Neural progenitor cell (in vitro differentiated cells): ENCODE data around the gene TSHZ2. TPM values are rescaled to one million over a fixed set of nuclear protein-coding genes. Genes with fewer than 3 reads are reported as not detected.

Experiments
- DNase-seq: peaks from one replicate; pipeline ENCODE4 v3.0.0-alpha.2; 2016; ENCODE audit warnings: low spot score
- H2AFZ ChIP-seq: fragments of 200-600 bp; sonication (generic); replicated peaks from 2 replicates; pipeline ENCODE4 v1.6.1; 2016; ENCODE audit warnings: antibody characterized with exemption
- H3F3A ChIP-seq: fragments of 200-600 bp; sonication (generic); 2 replicates; pipeline ENCODE4 v1.6.1; 2016; ENCODE audit warnings: antibody characterized with exemption, low read depth
- H3K27ac ChIP-seq: fragments of 200-600 bp; sonication (generic); 2 replicates; pipeline ENCODE4 v1.5.1; 2016; ENCODE audit warnings: mild to moderate bottlenecking
- H3K27me3 ChIP-seq: fragments of 200-600 bp; sonication (generic); 2 replicates; pipeline ENCODE4 v1.6.1; 2016; ENCODE audit warnings: mild to moderate bottlenecking, moderate library complexity
- H3K36me3 ChIP-seq: fragments of 200-600 bp; sonication (generic); 2 replicates; pipeline ENCODE4 v1.5.1; 2016
- H3K4me1 ChIP-seq: fragments of 200-600 bp; sonication (generic); 2 replicates; pipeline ENCODE4 v1.6.1; 2016; ENCODE audit warnings: mixed run types
- H3K4me2 ChIP-seq: fragments of 200-600 bp; sonication (generic); 2 replicates; pipeline ENCODE4 v1.6.1; 2016
- H3K4me3 ChIP-seq: fragments of 200-600 bp; sonication (generic); 2 replicates; pipeline ENCODE4 v1.5.1; 2016
- H3K79me2 ChIP-seq: fragments of 200-600 bp; sonication (generic); 2 replicates; pipeline ENCODE4 v1.6.1; 2016; ENCODE audit warnings: low read depth
- H3K9ac ChIP-seq: fragments of 200-600 bp; sonication (generic); 2 replicates; pipeline ENCODE4 v1.6.1; 2016
- H3K9me3 ChIP-seq: fragments of 200-600 bp; sonication (generic); 2 replicates; pipeline ENCODE4 v1.5.1; 2016; ENCODE audit warnings: low read depth
- H4K20me1 ChIP-seq: fragments of 200-600 bp; sonication (generic); 2 replicates; pipeline ENCODE4 v1.6.1; 2016; ENCODE audit warnings: low read depth
- H3K27ac Mint-ChIP-seq: 3 replicates; pipeline ENCODE4 v1.8.0; 2021; ENCODE audit warnings: mixed read lengths
- H3K27me3 Mint-ChIP-seq: 2 replicates; pipeline ENCODE4 v1.8.0; 2022; ENCODE audit warnings: low read depth, mild to moderate bottlenecking, inconsistent platforms, moderate library complexity, mixed read lengths; ENCODE audit not compliant: insufficient read depth
- H3K36me3 Mint-ChIP-seq: 3 replicates; pipeline ENCODE4 v1.8.0; 2021; ENCODE audit warnings: mixed read lengths
- H3K4me1 Mint-ChIP-seq: 3 replicates; pipeline ENCODE4 v1.8.0; 2021; ENCODE audit warnings: mixed read lengths
- H3K4me3 Mint-ChIP-seq: 3 replicates; pipeline ENCODE4 v1.8.0; 2021; ENCODE audit warnings: mild to moderate bottlenecking, moderate library complexity, mixed read lengths
- H3K9me3 Mint-ChIP-seq: 3 replicates; pipeline ENCODE4 v1.8.0; 2020; ENCODE audit warnings: mixed read lengths
- CTCF ChIP-seq: fragments of 200-600 bp; sonication (generic); IDR thresholded peaks from 2 replicates; pipeline ENCODE4 v1.5.1; 2017; ENCODE audit warnings: antibody characterized with exemption, mild to moderate bottlenecking
- EZH2 ChIP-seq: fragments of 200-600 bp; sonication (generic); IDR thresholded peaks from 2 replicates; pipeline ENCODE4 v1.6.1; 2017; ENCODE audit warnings: antibody characterized with exemption, mild to moderate bottlenecking, moderate library complexity
- EZH2phosphoT487 ChIP-seq: fragments of 200-600 bp; sonication (generic); IDR thresholded peaks from 2 replicates; pipeline ENCODE4 v1.6.1; 2017; ENCODE audit warnings: antibody characterized with exemption
- total RNA-seq: library from RNA; depleted of rRNA; stranded (reverse); fragments of >200 nt; gene quantifications from 2 replicates; pipeline ENCODE4 v1.2.3, GENCODE V29; 2015; ENCODE audit warnings: low replicate concordance

The TSHZ2 gene
- total RNA-seq, 1 donor from 2014 or later: 1.8 TPM

GRCh38 chr20:53283011-53283410, 310.9 kb downstream of the TSHZ2 start:
- Histone ChIP-seq H3K9me3 (no peaks in the 10 kb centered on the region), H2AFZ (no peak overlapping the region), H3K79me2 (no peaks in the 10 kb centered on the region), H3K9ac (no peak overlapping the region), H3K4me3 (no peak overlapping the region), H3K27me3 (no peaks in the 10 kb centered on the region), H4K20me1 (no peaks in the 10 kb centered on the region), H3K27ac (no peak overlapping the region), H3F3A (peaks cover 10% of the 10 kb centered on the region), H3K36me3 (no peaks in the 10 kb centered on the region), H3K4me1 (peaks cover 11% of the 10 kb centered on the region), H3K4me2 (peak overlapping the region; percentile 11)
- DNase-seq: no peak
- peaks cover 40% of the 10 kb centered on the region for H3K4me1 Mint-ChIP-seq
- H3K27me3 Mint-ChIP-seq: peaks cover 2% of the 10 kb centered on the region
- no peaks in the 10 kb centered on the region for H3K9me3 Mint-ChIP-seq
- H3K4me3 Mint-ChIP-seq: no peak overlapping the region
- no peaks in the 10 kb centered on the region for H3K36me3 Mint-ChIP-seq
- no peak overlapping the region for H3K27ac Mint-ChIP-seq
- no peak for TF ChIP-seq EZH2
- no peak for TF ChIP-seq CTCF
- TF ChIP-seq EZH2phosphoT487: no peak

- Mint-ChIP-seq H3K36me3 (no peaks in the 10 kb centered on the region), H3K4me1 (peaks cover 40% of the 10 kb centered on the region), H3K27me3 (peaks cover 2% of the 10 kb centered on the region), H3K4me3 (no peak overlapping the region), H3K9me3 (no peaks in the 10 kb centered on the region), H3K27ac (no peak overlapping the region)
- DNase-seq: no peak
- Histone ChIP-seq H3K36me3 (no peaks in the 10 kb centered on the region), H3K4me2 (no peak overlapping the region), H4K20me1 (no peaks in the 10 kb centered on the region), H3K4me3 (no peak overlapping the region), H3K9me3 (no peaks in the 10 kb centered on the region), H2AFZ (peak overlapping the region; percentile 20), H3K27me3 (no peaks in the 10 kb centered on the region), H3K9ac (no peak overlapping the region), H3K27ac (no peak overlapping the region), H3K79me2 (no peaks in the 10 kb centered on the region), H3K4me1 (peaks cover 11% of the 10 kb centered on the region), H3F3A (peaks cover 10% of the 10 kb centered on the region)
- no peak for TF ChIP-seq EZH2
- no peak for TF ChIP-seq EZH2phosphoT487
- TF ChIP-seq CTCF: no peak
Measured at GRCh38 chr20:53283597-53283996, 311.4 kb downstream of the TSHZ2 start.

- Mint-ChIP-seq H3K27me3 (peaks cover 2% of the 10 kb centered on the region), H3K4me3 (no peak overlapping the region), H3K4me1 (peaks cover 40% of the 10 kb centered on the region), H3K27ac (no peak overlapping the region), H3K36me3 (no peaks in the 10 kb centered on the region), H3K9me3 (no peaks in the 10 kb centered on the region)
- Histone ChIP-seq H3K4me3 (no peak overlapping the region), H3K9me3 (no peaks in the 10 kb centered on the region), H3F3A (peaks cover 10% of the 10 kb centered on the region), H3K4me2 (no peak overlapping the region), H3K9ac (no peak overlapping the region), H3K36me3 (no peaks in the 10 kb centered on the region), H3K27me3 (no peaks in the 10 kb centered on the region), H4K20me1 (no peaks in the 10 kb centered on the region), H3K27ac (no peak overlapping the region), H3K79me2 (no peaks in the 10 kb centered on the region), H3K4me1 (peaks cover 11% of the 10 kb centered on the region), H2AFZ (no peak overlapping the region)
- no peak for DNase-seq
- TF ChIP-seq EZH2phosphoT487 (no peak), EZH2 (no peak), CTCF (no peak)
Measured at GRCh38 chr20:53284256-53284655, 312.1 kb downstream of the TSHZ2 start.

- H3K79me2 ChIP-seq: no peaks in the 10 kb centered on the region
- Mint-ChIP-seq H3K4me1 (peaks cover 40% of the 10 kb centered on the region), H3K27me3 (peaks cover 2% of the 10 kb centered on the region), H3K27ac (no peak overlapping the region), H3K36me3 (no peaks in the 10 kb centered on the region), H3K4me3 (no peak overlapping the region), H3K9me3 (no peaks in the 10 kb centered on the region)
- no peaks in the 10 kb centered on the region for H4K20me1 ChIP-seq
- no peak overlapping the region for H3K4me3 ChIP-seq
- H3K4me2 ChIP-seq: no peak overlapping the region
- DNase-seq: no peak
- H3F3A ChIP-seq: peaks cover 10% of the 10 kb centered on the region
- no peaks in the 10 kb centered on the region for H3K27me3 ChIP-seq
- H2AFZ ChIP-seq: no peak overlapping the region
- no peak for TF ChIP-seq CTCF
- TF ChIP-seq EZH2phosphoT487: no peak
- TF ChIP-seq EZH2: no peak
- H3K9me3 ChIP-seq: no peaks in the 10 kb centered on the region
- no peak overlapping the region for H3K27ac ChIP-seq
- peaks cover 11% of the 10 kb centered on the region for H3K4me1 ChIP-seq
- H3K9ac ChIP-seq: no peak overlapping the region
- no peaks in the 10 kb centered on the region for H3K36me3 ChIP-seq
Measured at GRCh38 chr20:53284696-53285095, 312.5 kb downstream of the TSHZ2 start.
